GM18870 (cell line): Measurements from ENCODE around the gene SNX20.

Experiments
- ATAC-seq: cut with Tn5 transposase; IDR thresholded peaks from one replicate; pipeline ENCODE4 v1.9.1; 2021; ENCODE audit warnings: moderate library complexity; ENCODE audit not compliant: unreplicated experiment

SNX20 gene

GRCh38 chr16:50637716-50638602, 43.2 kb downstream of the SNX20 start:
- no peak for ATAC-seq

- no peak for ATAC-seq
Observed at GRCh38 chr16:50636753-50637374, 44.2 kb downstream of the SNX20 start.

- ATAC-seq = no peak
Observed at GRCh38 chr16:50635505-50636392, 45.4 kb downstream of the SNX20 start.

- ATAC-seq = no peak
Observed at GRCh38 chr16:50634947-50635346, 46.2 kb downstream of the SNX20 start.

- no peak for ATAC-seq
Observed at GRCh38 chr16:50634090-50634489, 47.0 kb downstream of the SNX20 start.

- no peak for ATAC-seq
Observed at GRCh38 chr16:50632927-50633800, 47.9 kb downstream of the SNX20 start.

- ATAC-seq = no peak
Observed at GRCh38 chr16:50631985-50632576, 49.0 kb downstream of the SNX20 start.

- ATAC-seq = no peak
Observed at GRCh38 chr16:50631249-50631984, 49.7 kb downstream of the SNX20 start.

- ATAC-seq = no peak
Observed at GRCh38 chr16:50630394-50631020, 50.6 kb downstream of the SNX20 start.

GRCh38 chr16:50629334-50629733, 51.8 kb downstream of the SNX20 start:
- no peak for ATAC-seq

- no peak for ATAC-seq
Observed at GRCh38 chr16:50628156-50628802, 52.8 kb downstream of the SNX20 start.

- no peak for ATAC-seq
Observed at GRCh38 chr16:50627419-50627818, 53.7 kb downstream of the SNX20 start.

- no peak for ATAC-seq
Observed at GRCh38 chr16:50626868-50627267, 54.2 kb downstream of the SNX20 start.

GRCh38 chr16:50625374-50625773, 55.7 kb downstream of the SNX20 start:
- ATAC-seq = no peak

- ATAC-seq = no peak
Observed at GRCh38 chr16:50624449-50624970, 56.6 kb downstream of the SNX20 start.

- no peak for ATAC-seq
Observed at GRCh38 chr16:50622643-50623369, 58.3 kb downstream of the SNX20 start.

GRCh38 chr16:50622029-50622428, 59.1 kb downstream of the SNX20 start:
- ATAC-seq = no peak
